K562 (cell line): Measurements from ENCODE around the gene ACSM6. TPM values are rescaled to one million over a fixed set of nuclear protein-coding genes. Genes with fewer than 3 reads are reported as not detected.

ENCODE experiments used
- ATAC-seq: fragments of 200-7000 bp; cut with Tn5 transposase; 3 replicates; pipeline ENCODE4 v1.9.1; 2020; ENCODE audit warnings: moderate library complexity
- BruUV-seq: library from RNA; stranded (reverse); fragments of 400-500 nt; replicated peaks from 2 replicates; lab custom pipeline; 2021; lab: Mats Ljungman, UMichigan
- CTCF ChIA-PET: fragments of 300-600 bp; formaldehyde crosslinking; extraction: SDS; loops from one replicate; lab custom pipeline; 2021; ENCODE audit warnings: low intra/inter-chr PET ratio; lab: Yijun Ruan, JAX
- POLR2A ChIA-PET: fragments of 300-600, 350-650 bp; sonication (Branson Sonifier 250); formaldehyde crosslinking; extraction: SDS; loops from one replicate; lab custom pipeline; 2021; ENCODE audit warnings: antibody characterized with exemption, inconsistent platforms; lab: Yijun Ruan, JAX
- DNase-seq, 4 experiments: peaks; one replicate each; pipeline versions ENCODE4 v3.0.0 to v3.0.0-alpha.2; 2011 to 2018; ENCODE audit warnings: low spot score in 3 of 4, mixed read lengths in 3 of 4; ENCODE audit errors: extremely low read depth in 1 of 4
- FAIRE-seq: peaks from 2 replicates; lab custom pipeline; 2011; peaks lifted over from hg19 to GRCh38; lab: Jason Lieb, UNC
- H2AFZ ChIP-seq: 2 replicates; pipeline ENCODE4 v1.6.0; 2011; ENCODE audit warnings: low read depth, low read length, control low read depth, inconsistent platforms
- H3K27ac ChIP-seq: fragments of 200-600 bp; 3 replicates; pipeline ENCODE4 v1.8.0; 2011; ENCODE audit warnings: low read depth, mild to moderate bottlenecking, control low read depth, inconsistent platforms, low read length, moderate library complexity, mixed read lengths; ENCODE audit errors: extremely low read depth
- H3K27me3 ChIP-seq, 2 experiments: fragments of 300-600 bp in 1 of 2; 2 replicates in 1 of 2; 3 replicates in 1 of 2; pipeline versions ENCODE4 v1.6.0 to v1.8.0; 2011; ENCODE audit warnings: inconsistent platforms in 2 of 2, low read length in 2 of 2, mild to moderate bottlenecking in 1 of 2, mixed read lengths in 1 of 2, moderate library complexity in 1 of 2; ENCODE audit not compliant: control insufficient read depth in 2 of 2, insufficient read depth in 2 of 2
- H3K36me3 ChIP-seq: fragments of 300-600 bp; 3 replicates; pipeline ENCODE4 v1.8.0; 2011; ENCODE audit warnings: mild to moderate bottlenecking, low read length, inconsistent platforms; ENCODE audit not compliant: control insufficient read depth, insufficient read depth
- H3K4me1 ChIP-seq, 2 experiments: fragments of 200-600 bp in 1 of 2; replicated peaks in 1 of 2; 2 replicates in 1 of 2; 3 replicates in 1 of 2; pipeline versions ENCODE4 v1.5.1 to v1.8.0; 2011; ENCODE audit warnings: inconsistent platforms in 2 of 2, low read length in 2 of 2, mild to moderate bottlenecking in 1 of 2, mixed read lengths in 1 of 2, moderate library complexity in 1 of 2; ENCODE audit not compliant: control insufficient read depth in 2 of 2, insufficient read depth in 2 of 2
- H3K4me2 ChIP-seq: 2 replicates; pipeline ENCODE4 v1.6.1; 2011; ENCODE audit warnings: low read length, control low read depth, inconsistent platforms, mixed read lengths; ENCODE audit not compliant: insufficient read depth
- H3K4me3 ChIP-seq: fragments of 200-600 bp; sonication (generic), shearing (Covaris generic); 2 replicates; pipeline ENCODE4 v1.5.1; 2016; ENCODE audit warnings: control low read depth, inconsistent platforms
- H3K79me2 ChIP-seq: fragments of 200-600 bp; 3 replicates; pipeline ENCODE4 v1.8.0; 2011; ENCODE audit warnings: low read length, inconsistent platforms; ENCODE audit not compliant: control insufficient read depth, insufficient read depth
- H3K9ac ChIP-seq, 2 experiments: 2 replicates each; pipeline versions ENCODE4 v1.6.0 to v1.6.1; 2011; ENCODE audit warnings: low read depth in 2 of 2, low read length in 2 of 2, control low read depth in 1 of 2, inconsistent platforms in 1 of 2, mild to moderate bottlenecking in 1 of 2, mixed read lengths in 1 of 2; ENCODE audit not compliant: insufficient read depth in 1 of 2
- H3K9me1 ChIP-seq: one replicate; pipeline ENCODE4 v1.6.0; 2011; ENCODE audit warnings: inconsistent platforms, mild to moderate bottlenecking, low read length, moderate library complexity; ENCODE audit not compliant: control insufficient read depth, insufficient read depth
- H3K9me3 ChIP-seq: replicated peaks from 2 replicates; pipeline ENCODE4 v1.5.1; 2011; ENCODE audit warnings: low read depth, low read length, inconsistent platforms; ENCODE audit not compliant: control insufficient read depth, insufficient read depth
- H4K20me1 ChIP-seq: replicated peaks from 2 replicates; pipeline ENCODE4 v1.6.1; 2011; ENCODE audit warnings: low read length, inconsistent platforms, mixed read lengths; ENCODE audit not compliant: control insufficient read depth, insufficient read depth
- ATF7 ChIP-seq: fragments of 450-650 bp; IDR thresholded peaks from 2 replicates; pipeline ENCODE4 v1.7.1; 2014; ENCODE audit warnings: mild to moderate bottlenecking, moderate library complexity
- CHCHD3 ChIP-seq: fragments of 250-450 bp; sonication (Bioruptor Pico); IDR thresholded peaks from 2 replicates; pipeline ENCODE4 v2.1.2; 2022; ENCODE audit warnings: mild to moderate bottlenecking
- FOXJ3 ChIP-seq: sonication (generic); formaldehyde crosslinking; IDR thresholded peaks from 2 replicates; pipeline ENCODE4 v1.4.0; 2020; ENCODE audit warnings: mild to moderate bottlenecking, missing genetic modification reagents
- HDAC1 ChIP-seq, 2 experiments: fragments of 450-650 bp; IDR thresholded peaks; 2 replicates each; pipeline ENCODE4 v1.6.1; 2016 to 2017; ENCODE audit warnings: inconsistent platforms in 1 of 2, mild to moderate bottlenecking in 1 of 2, moderate library complexity in 1 of 2
- MEF2D ChIP-seq: conservative IDR thresholded peaks from 2 replicates; pipeline ENCODE4 v1.6.1; 2016; ENCODE audit warnings: low read depth, missing genetic modification characterization, missing compliant biosample characterization
- PCBP1 ChIP-seq: fragments of 200-400 bp; formaldehyde crosslinking; IDR thresholded peaks from 2 replicates; pipeline ENCODE4 v1.6.1; 2018; ENCODE audit warnings: mild to moderate bottlenecking, low read depth, low read length; ENCODE audit not compliant: poor library complexity, severe bottlenecking
- PHTF2 ChIP-seq: fragments of 250-450 bp; sonication (Bioruptor Pico); IDR thresholded peaks from 2 replicates; pipeline ENCODE4 v1.5.0; 2021; ENCODE audit warnings: mild to moderate bottlenecking
- ZBTB5 ChIP-seq: fragments of 450-650 bp; IDR thresholded peaks from 2 replicates; pipeline ENCODE4 v1.6.1; 2017; ENCODE audit warnings: antibody characterized with exemption
- ZFP91 ChIP-seq: sonication (generic); formaldehyde crosslinking; IDR thresholded peaks from 2 replicates; pipeline ENCODE4 v1.8.0; 2022; ENCODE audit warnings: mild to moderate bottlenecking, missing genetic modification reagents
- ZNF274 ChIP-seq: IDR thresholded peaks from 2 replicates; pipeline ENCODE4 v1.6.1; 2011; ENCODE audit warnings: low read depth, mild to moderate bottlenecking, low read length, moderate library complexity, borderline replicate concordance
- whole genome bisulfite sequencing: fragments of 100-300 bp; shearing (Covaris generic); methylation state at CpG from one replicate; pipeline ENCODE4 v1.1.6; 2016; ENCODE audit warnings: low coverage, mixed read lengths; ENCODE audit not compliant: insufficient coverage; ENCODE audit errors: missing lambda C conversion rate; 5-methylcytosine and 5-hydroxymethylcytosine counted together
- in situ Hi-C: fragments of 300-500 bp; cut with MboI; formaldehyde crosslinking; loops from 4 replicates; pipeline ENCODE4 v1.15.0; 2018; ENCODE audit warnings: inconsistent platforms, mixed read lengths
- intact Hi-C: fragments of 100-400 bp; cut with micrococcal nuclease; formaldehyde crosslinking; loops from 2 replicates; pipeline ENCODE4 v1.14.2; 2022
- polyA plus RNA-seq, 8 experiments: library from polyadenylated mRNA; depleted of rRNA in 4 of 8; stranded (reverse) in 5 of 8; unstranded in 3 of 8; fragments of >200 nt; fragmentation: Nextera tagmentation in 2 of 8; fragmentation: Illumina TruSeq in 1 of 8; extraction: Ambion mirVana in 2 of 8; extraction: Trizol in 1 of 8; gene quantifications; 2 replicates each; pipeline versions ENCODE4 v1.2.1 to v1.2.3, GENCODE V29; 2011 to 2014; ENCODE audit warnings: inconsistent platforms in 1 of 8, missing spikeins in 1 of 8
- total RNA-seq, 7 experiments: library from RNA; depleted of rRNA in 6 of 7; stranded (reverse); fragments of >200 nt in 6 of 7; fragmentation: Illumina TruSeq in 2 of 7; extraction: Trizol in 2 of 7; gene quantifications; 2 replicates each; pipeline versions ENCODE4 v1.2.1 to v1.2.3, GENCODE V29; 2011 to 2021; ENCODE audit warnings: low replicate concordance in 1 of 7
- TF ChIP-seq, protein P1 (sequence below): IDR thresholded peaks from 2 replicates; pipeline ENCODE4 v1.6.1; 2016; ENCODE audit warnings: missing genetic modification characterization, missing compliant biosample characterization
- TF ChIP-seq, protein P2 (sequence below): fragments of 250-450 bp; sonication (Bioruptor Pico); IDR thresholded peaks from 2 replicates; pipeline ENCODE4 v1.9.0; 2021; ENCODE audit warnings: mild to moderate bottlenecking
- TF ChIP-seq, protein P3 (sequence below): sonication (generic); formaldehyde crosslinking; IDR thresholded peaks from 2 replicates; pipeline ENCODE4 v1.8.0; 2022; ENCODE audit warnings: mild to moderate bottlenecking, low read depth, missing genetic modification reagents

ACSM6 gene
- total and polyA plus RNA-seq, 9 of the 15 experiments (the other 6 are each of a cell fraction or from before 2014, with no cell fraction given), result not detected

DNA sequence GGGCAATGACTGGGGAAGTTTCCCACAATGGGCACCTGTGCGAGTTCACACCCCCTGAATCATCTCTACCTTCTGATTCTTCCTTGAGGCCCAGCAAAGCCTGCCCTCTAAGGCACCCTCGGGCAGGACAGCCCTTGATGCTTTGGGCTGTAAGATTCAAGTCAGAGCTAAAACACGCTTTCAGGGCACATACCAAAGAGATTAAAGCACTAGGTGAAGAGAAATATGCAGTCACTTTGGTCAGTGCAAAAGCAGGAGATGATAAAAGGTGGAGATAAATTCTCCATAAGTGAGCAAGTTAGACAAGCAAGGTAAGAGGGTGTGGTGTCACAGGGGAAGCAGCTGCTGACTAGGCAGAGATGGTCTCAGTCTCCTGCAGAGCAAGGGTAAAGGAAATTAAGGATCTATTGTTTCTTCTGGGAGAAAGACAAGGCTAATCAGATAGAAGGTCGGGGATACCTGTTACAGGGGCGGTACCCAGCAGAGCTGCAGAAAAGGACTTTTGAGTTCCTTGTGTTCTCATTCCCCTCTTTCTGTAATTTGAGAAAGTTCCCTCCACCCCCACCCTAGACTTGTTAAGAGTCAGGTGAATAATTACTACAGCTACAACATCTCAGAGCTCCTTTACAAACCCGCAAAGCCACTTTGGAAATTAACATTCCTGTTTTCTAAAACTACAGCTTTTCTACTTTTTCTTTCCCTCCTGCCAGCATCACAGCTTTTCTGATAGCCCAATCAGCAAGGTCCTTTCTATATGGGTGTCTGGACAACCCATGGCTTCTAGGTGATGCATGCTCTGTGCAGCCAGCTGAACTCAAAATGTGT, 70.4 kb downstream of the ACSM6 start (continued):
- TF ChIP-seq ZNF274 (no peak), CHCHD3 (CRISPR knock-in tag) (no peak)

DNA sequence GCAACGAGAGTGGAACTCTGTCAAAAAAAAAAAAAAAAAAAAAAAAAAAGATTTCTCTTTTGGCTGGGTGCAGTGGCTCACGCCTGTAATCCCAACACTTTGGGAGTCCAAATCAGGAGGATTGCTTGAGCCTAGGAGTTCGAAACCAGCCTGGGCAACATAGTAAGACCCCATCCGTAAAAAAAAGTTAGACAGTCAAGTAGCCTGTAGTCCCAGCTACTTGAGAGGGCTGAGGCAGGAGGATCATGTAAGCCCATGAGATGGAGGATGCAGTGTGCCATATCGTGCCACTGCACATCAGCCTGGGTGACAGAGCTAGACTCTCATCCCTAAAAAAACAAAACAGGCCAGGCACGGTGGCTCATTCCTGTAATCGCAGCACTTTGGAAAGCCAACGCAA, 71.5 kb downstream of the ACSM6 start:
- no peaks in the 10 kb centered on the region for H4K20me1 ChIP-seq
- no peak overlapping the region for H3K9ac ChIP-seq
- CTCF ChIA-PET, result no interaction called here
- H3K9me1 ChIP-seq, result no peaks in the 10 kb centered on the region
- DNase-seq (no peak), ATAC-seq (no peak), FAIRE-seq (no peak)
- 0 out of 3 replicates have a peak, but pooled peaks cover 7% of the 10 kb centered on the region for H3K79me2 ChIP-seq
- no peak overlapping the region for H3K4me2 ChIP-seq
- in situ Hi-C loops (no loop called here), intact Hi-C loops (no loop called here)
- POLR2A ChIA-PET, result interaction anchor here (1.0 kb wide), 1 partner anchor 74 kb away, joined by 3 read pairs; no protein-coding TSS in a partner anchor
- peaks cover 5 to 25% of the 10 kb centered on the region in 2 experiments; a peak in 4 of 5 replicates for H3K4me1 ChIP-seq
- TF ChIP-seq PHTF2 (CRISPR knock-in tag), result no peak
- no peak for TF ChIP-seq FOXJ3 (CRISPR knock-in tag)
- no peak for TF ChIP-seq ATF7
- TF ChIP-seq ZBTB5, result no peak
- TF ChIP-seq, protein P1, sequence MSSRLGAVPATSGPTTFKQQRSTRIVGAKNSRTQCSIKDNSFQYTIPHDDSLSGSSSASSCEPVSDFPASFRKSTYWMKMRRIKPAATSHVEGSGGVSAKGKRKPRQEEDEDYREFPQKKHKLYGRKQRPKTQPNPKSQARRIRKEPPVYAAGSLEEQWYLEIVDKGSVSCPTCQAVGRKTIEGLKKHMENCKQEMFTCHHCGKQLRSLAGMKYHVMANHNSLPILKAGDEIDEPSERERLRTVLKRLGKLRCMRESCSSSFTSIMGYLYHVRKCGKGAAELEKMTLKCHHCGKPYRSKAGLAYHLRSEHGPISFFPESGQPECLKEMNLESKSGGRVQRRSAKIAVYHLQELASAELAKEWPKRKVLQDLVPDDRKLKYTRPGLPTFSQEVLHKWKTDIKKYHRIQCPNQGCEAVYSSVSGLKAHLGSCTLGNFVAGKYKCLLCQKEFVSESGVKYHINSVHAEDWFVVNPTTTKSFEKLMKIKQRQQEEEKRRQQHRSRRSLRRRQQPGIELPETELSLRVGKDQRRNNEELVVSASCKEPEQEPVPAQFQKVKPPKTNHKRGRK, result no peak
- TF ChIP-seq, protein P2, sequence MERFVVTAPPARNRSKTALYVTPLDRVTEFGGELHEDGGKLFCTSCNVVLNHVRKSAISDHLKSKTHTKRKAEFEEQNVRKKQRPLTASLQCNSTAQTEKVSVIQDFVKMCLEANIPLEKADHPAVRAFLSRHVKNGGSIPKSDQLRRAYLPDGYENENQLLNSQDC (CRISPR knock-in tag), result no peak
- no peak for TF ChIP-seq MEF2D
- TF ChIP-seq ZFP91 (CRISPR knock-in tag), result no peak
- no peak for TF ChIP-seq PCBP1
- TF ChIP-seq HDAC1 (IDR thresholded peaks at IDR 0.05), result no peak
- TF ChIP-seq, protein P3, sequence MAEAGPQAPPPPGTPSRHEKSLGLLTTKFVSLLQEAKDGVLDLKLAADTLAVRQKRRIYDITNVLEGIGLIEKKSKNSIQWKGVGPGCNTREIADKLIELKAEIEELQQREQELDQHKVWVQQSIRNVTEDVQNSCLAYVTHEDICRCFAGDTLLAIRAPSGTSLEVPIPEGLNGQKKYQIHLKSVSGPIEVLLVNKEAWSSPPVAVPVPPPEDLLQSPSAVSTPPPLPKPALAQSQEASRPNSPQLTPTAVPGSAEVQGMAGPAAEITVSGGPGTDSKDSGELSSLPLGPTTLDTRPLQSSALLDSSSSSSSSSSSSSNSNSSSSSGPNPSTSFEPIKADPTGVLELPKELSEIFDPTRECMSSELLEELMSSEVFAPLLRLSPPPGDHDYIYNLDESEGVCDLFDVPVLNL (CRISPR knock-in tag), result no peak
- H3K36me3 ChIP-seq, result peaks cover 71% of the 10 kb centered on the region; the same call in 2 of the 3 replicates
- H2AFZ ChIP-seq, result no peak overlapping the region
- BruUV-seq, result no TSS peak
- no peaks in the 10 kb centered on the region for H3K9me3 ChIP-seq
- no peak overlapping the region for H3K27ac ChIP-seq
- no peak overlapping the region for H3K4me3 ChIP-seq
- no peaks in the 10 kb centered on the region for H3K27me3 ChIP-seq
- 98% methylated on average over 4 of the region's 8 CpGs for WGBS
